ENCODE results near the gene SLC35F4. TPM values are rescaled to one million over a fixed set of nuclear protein-coding genes. Genes with fewer than 3 reads are reported as not detected.

SLC35F4 gene
- total RNA-seq, 2 donors from 2014 or later, result not detected

- H3K27ac ChIP-seq, result peak overlapping the region; percentile 24 to 68
- TF ChIP-seq CTCF (IDR thresholded peaks at IDR 0.05), result peak; percentile 14
- H3K9me3 ChIP-seq, result no peaks in the 10 kb centered on the region
- DNase-seq (ENCODE audit: low spot score) (no peak), ATAC-seq (ENCODE audit: insufficient number of reproducible peaks, low FRiP score, low read depth) (peak; percentile 44)
- H3K4me1 ChIP-seq (ENCODE audit: control insufficient read depth in 1 of 2, low read depth in 2 of 2), result peaks cover 19 to 33% of the 10 kb centered on the region in 2 donors
- H3K36me3 ChIP-seq, result no peaks in the 10 kb centered on the region
- no peaks in the 10 kb centered on the region for H3K27me3 ChIP-seq (replicated peaks; ENCODE audit: insufficient read depth)
- H3K4me3 ChIP-seq, result no peak overlapping the region
These were observed 19.9 kb downstream of the SLC35F4 start for GRCh38 chr14:57845802-57846531.

GRCh38 chr14:57845316-57845715 is 20.6 kb downstream of the SLC35F4 start:
- Histone ChIP-seq H3K4me1 (ENCODE audit: control insufficient read depth in 1 of 2, low read depth in 2 of 2) (peaks cover 19 to 35% of the 10 kb centered on the region in 2 donors), H3K27me3 (replicated peaks; ENCODE audit: insufficient read depth) (no peaks in the 10 kb centered on the region), H3K27ac (peak overlapping the region in 1 of 2 donors; percentile 68)

GRCh38 chr14:57837267-57837666 is 28.6 kb downstream of the SLC35F4 start:
- Histone ChIP-seq H3K27me3 (replicated peaks; ENCODE audit: insufficient read depth) (no peaks in the 10 kb centered on the region), H3K9me3 (no peaks in the 10 kb centered on the region), H3K4me1 (ENCODE audit: control insufficient read depth in 1 of 2, low read depth in 2 of 2) (peaks cover 11 to 47% of the 10 kb centered on the region in 2 donors), H3K36me3 (no peaks in the 10 kb centered on the region), H3K27ac (no peak overlapping the region), H3K4me3 (no peak overlapping the region)
- no peak for TF ChIP-seq CTCF (IDR thresholded peaks at IDR 0.05)
- ATAC-seq (ENCODE audit: insufficient number of reproducible peaks, low FRiP score, low read depth), result no peak
- DNase-seq (ENCODE audit: low spot score), result no peak

More at GRCh38 chr14:57845316-57845715, 20.6 kb downstream of the SLC35F4 start:
- TF ChIP-seq CTCF (IDR thresholded peaks at IDR 0.05), result no peak
- Histone ChIP-seq H3K36me3 (no peaks in the 10 kb centered on the region), H3K9me3 (no peaks in the 10 kb centered on the region), H3K4me3 (no peak overlapping the region)
- ATAC-seq (ENCODE audit: insufficient number of reproducible peaks, low FRiP score, low read depth) (no peak), DNase-seq (ENCODE audit: low spot score) (no peak)

GRCh38 chr14:57835766-57836165 is 30.1 kb downstream of the SLC35F4 start:
- Histone ChIP-seq H3K4me1 (ENCODE audit: control insufficient read depth in 1 of 2, low read depth in 2 of 2) (peaks cover 11 to 47% of the 10 kb centered on the region in 2 donors), H3K9me3 (no peaks in the 10 kb centered on the region), H3K27ac (peak overlapping the region; percentile 24 to 49), H3K4me3 (no peak overlapping the region), H3K36me3 (no peaks in the 10 kb centered on the region), H3K27me3 (replicated peaks; ENCODE audit: insufficient read depth) (no peaks in the 10 kb centered on the region)
- ATAC-seq (ENCODE audit: insufficient number of reproducible peaks, low FRiP score, low read depth) (no peak), DNase-seq (ENCODE audit: low spot score) (no peak)
- no peak for TF ChIP-seq CTCF (IDR thresholded peaks at IDR 0.05)

GRCh38 chr14:57834961-57835360 is 30.9 kb downstream of the SLC35F4 start:
- Histone ChIP-seq H3K4me3 (no peak overlapping the region), H3K9me3 (no peaks in the 10 kb centered on the region), H3K36me3 (no peaks in the 10 kb centered on the region), H3K4me1 (ENCODE audit: control insufficient read depth in 1 of 2, low read depth in 2 of 2) (peaks cover 7 to 40% of the 10 kb centered on the region in 2 donors), H3K27ac (peak overlapping the region; percentile 24 to 49), H3K27me3 (replicated peaks; ENCODE audit: insufficient read depth) (no peaks in the 10 kb centered on the region)
- no peak for DNase-seq (ENCODE audit: low spot score)
- no peak for TF ChIP-seq CTCF (IDR thresholded peaks at IDR 0.05)
- ATAC-seq (ENCODE audit: insufficient number of reproducible peaks, low FRiP score, low read depth), result no peak
